Tibial artery (tissue), 4 donors: ENCODE measurements around the gene PLPP7.

ENCODE experiments used
- DNase-seq, 2 donors: peaks; one replicate each; pipeline ENCODE4 v3.0.0-alpha.2; 2019
- H3K27ac ChIP-seq, 2 donors: fragments of 200-600 bp; sonication (generic) in 1 of 2; 1 replicate in 1 of 2; 2 replicates in 1 of 2; pipeline ENCODE4 v1.5.1; 2018 to 2019; ENCODE audit warnings: mild to moderate bottlenecking in 1 of 2
- H3K27me3 ChIP-seq, 2 donors: fragments of 200-600 bp; sonication (generic) in 1 of 2; one replicate each; pipeline versions ENCODE4 v1.5.1 to v1.6.0; 2016 to 2019
- H3K36me3 ChIP-seq, 3 donors: fragments of 200-600 bp; sonication (generic) in 2 of 3; one replicate each; pipeline ENCODE4 v1.5.1; 2016 to 2019; ENCODE audit warnings: mild to moderate bottlenecking in 2 of 3
- H3K4me1 ChIP-seq, 4 donors: fragments of 200-600 bp; sonication (generic) in 2 of 4; 1 replicate in 3 of 4; 2 replicates in 1 of 4; pipeline ENCODE4 v1.5.1; 2016 to 2019
- H3K4me3 ChIP-seq, 2 donors: fragments of 200-600 bp; sonication (generic) in 1 of 2; 1 replicate in 1 of 2; 2 replicates in 1 of 2; pipeline ENCODE4 v1.5.1; 2018 to 2019; ENCODE audit warnings: mild to moderate bottlenecking in 2 of 2
- H3K9me3 ChIP-seq, 3 donors: fragments of 200-600 bp; sonication (generic) in 1 of 3; one replicate each; pipeline ENCODE4 v1.5.1; 2016 to 2019
- CTCF ChIP-seq, 2 experiments: fragments of 200-600 bp in 1 of 2; fragments of 450-650 bp in 1 of 2; IDR thresholded peaks; one replicate each; pipeline ENCODE4 v1.5.1; 2017 to 2019; ENCODE audit warnings: antibody characterized with exemption in 2 of 2, mild to moderate bottlenecking in 1 of 2, moderate library complexity in 1 of 2
- intact Hi-C: fragments of 100-400 bp; cut with DNase I; formaldehyde crosslinking; loops from one replicate; pipeline ENCODE4 v1.15.0; 2023; ENCODE audit warnings: low total_unique reads

The PLPP7 gene

GRCh38 chr9:131272212-131272611 is 17.3 kb upstream of the PLPP7 start:
- no peak overlapping the region for H3K4me3 ChIP-seq
- no peaks in the 10 kb centered on the region for H3K36me3 ChIP-seq
- H3K27ac ChIP-seq: no peak overlapping the region
- H3K9me3 ChIP-seq: no peaks in the 10 kb centered on the region
- H3K27me3 ChIP-seq: peaks cover 0 to 40% of the 10 kb centered on the region in 2 donors
- intact Hi-C loops: no loop called here
- H3K4me1 ChIP-seq: peaks cover 0 to 13% (median 10%) of the 10 kb centered on the region in 4 donors
- no peak for DNase-seq
- TF ChIP-seq CTCF (IDR thresholded peaks at IDR 0.05): no peak

- H3K4me1 ChIP-seq: peaks cover 0 to 21% (median 15%) of the 10 kb centered on the region in 4 donors
- peaks cover 0 to 44% of the 10 kb centered on the region in 2 donors for H3K27me3 ChIP-seq
- no peak for DNase-seq
- no peaks in the 10 kb centered on the region for H3K9me3 ChIP-seq
- H3K4me3 ChIP-seq: peak overlapping the region in 1 of 2 donors; percentile 74
- H3K27ac ChIP-seq: no peak overlapping the region
- no peak for TF ChIP-seq CTCF (IDR thresholded peaks at IDR 0.05)
- H3K36me3 ChIP-seq: no peaks in the 10 kb centered on the region
- intact Hi-C loops: no loop called here
Measured at GRCh38 chr9:131273146-131273855, 16.2 kb upstream of the PLPP7 start.

GRCh38 chr9:131273856-131274673 is 15.5 kb upstream of the PLPP7 start:
- no peak for DNase-seq
- H3K27me3 ChIP-seq: peaks cover 0 to 48% of the 10 kb centered on the region in 2 donors
- no peaks in the 10 kb centered on the region for H3K36me3 ChIP-seq
- H3K9me3 ChIP-seq: no peaks in the 10 kb centered on the region
- intact Hi-C loops: no loop called here
- no peak for TF ChIP-seq CTCF (IDR thresholded peaks at IDR 0.05)
- H3K27ac ChIP-seq: peak overlapping the region in 1 of 2 donors; percentile 13
- peaks cover 0 to 22% (median 16%) of the 10 kb centered on the region in 4 donors for H3K4me1 ChIP-seq
- H3K4me3 ChIP-seq: peak overlapping the region; percentile 64 to 74

GRCh38 chr9:131274674-131275331 is 14.7 kb upstream of the PLPP7 start:
- peaks cover 0 to 50% of the 10 kb centered on the region in 2 donors for H3K27me3 ChIP-seq
- peaks cover 0 to 22% (median 16%) of the 10 kb centered on the region in 4 donors for H3K4me1 ChIP-seq
- intact Hi-C loops: no loop called here
- DNase-seq: peak in 1 of 2 donors; percentile 57
- H3K36me3 ChIP-seq: no peaks in the 10 kb centered on the region
- H3K27ac ChIP-seq: peak overlapping the region in 1 of 2 donors; percentile 13
- TF ChIP-seq CTCF (IDR thresholded peaks at IDR 0.05): no peak
- H3K9me3 ChIP-seq: no peaks in the 10 kb centered on the region
- H3K4me3 ChIP-seq: peak overlapping the region; percentile 64 to 74

GRCh38 chr9:131275332-131276093 is 14.0 kb upstream of the PLPP7 start:
- Histone ChIP-seq H3K9me3 (no peaks in the 10 kb centered on the region), H3K4me1 (peaks cover 0 to 22% (median 16%) of the 10 kb centered on the region in 4 donors), H3K4me3 (peak overlapping the region; percentile 64 to 74), H3K27ac (peak overlapping the region in 1 of 2 donors; percentile 13), H3K27me3 (peaks cover 0 to 56% of the 10 kb centered on the region in 2 donors), H3K36me3 (no peaks in the 10 kb centered on the region)
- DNase-seq: no peak
- no peak for TF ChIP-seq CTCF (IDR thresholded peaks at IDR 0.05)
- intact Hi-C loops: no loop called here
